Mucosa of rectum (tissue), 2 donors: ENCODE results near the gene PLA2G15.

Source experiments
- H3K27ac ChIP-seq, 2 donors: one replicate each; pipeline ENCODE4 v1.7.0; 2013; ENCODE audit warnings: inconsistent platforms in 2 of 2, low read depth in 2 of 2, low read length in 2 of 2
- H3K27me3 ChIP-seq, 2 donors: one replicate each; pipeline ENCODE4 v1.7.0; 2013; ENCODE audit warnings: low read length in 2 of 2; ENCODE audit not compliant: control insufficient read depth in 2 of 2, insufficient read depth in 2 of 2
- H3K36me3 ChIP-seq, 2 donors: one replicate each; pipeline ENCODE4 v1.7.0; 2013; ENCODE audit warnings: low read length in 2 of 2; ENCODE audit not compliant: control insufficient read depth in 2 of 2, insufficient read depth in 2 of 2
- H3K4me1 ChIP-seq, 2 donors: one replicate each; pipeline ENCODE4 v1.7.0; 2013; ENCODE audit warnings: low read length in 2 of 2, mild to moderate bottlenecking in 1 of 2; ENCODE audit not compliant: control insufficient read depth in 2 of 2, insufficient read depth in 2 of 2
- H3K4me3 ChIP-seq, 2 donors: one replicate each; pipeline ENCODE4 v1.7.0; 2013; ENCODE audit warnings: low read length in 2 of 2
- H3K9ac ChIP-seq, 2 donors: one replicate each; pipeline ENCODE4 v1.7.0; 2013; ENCODE audit warnings: low read length in 2 of 2, low read depth in 1 of 2, mild to moderate bottlenecking in 1 of 2
- H3K9me3 ChIP-seq, 2 donors: one replicate each; pipeline ENCODE4 v1.7.0; 2013; ENCODE audit warnings: low read length in 2 of 2; ENCODE audit not compliant: control insufficient read depth in 2 of 2
- donor health status: healthy.
- donor health status: Normal muscosa, but diverticular disease.

Gene PLA2G15

GRCh38 chr16:68237243-68238028 lies 7.7 kb upstream of the PLA2G15 start:
- Histone ChIP-seq H3K4me1 (peaks cover 28 to 38% of the 10 kb centered on the region in 2 donors), H3K27me3 (no peaks in the 10 kb centered on the region), H3K9ac (peak overlapping the region; percentile 87 to 95), H3K27ac (peak overlapping the region; percentile 92 to 96), H3K9me3 (no peaks in the 10 kb centered on the region), H3K36me3 (peaks cover 6 to 9% of the 10 kb centered on the region in 2 donors), H3K4me3 (peak overlapping the region; percentile 70 to 83)

GRCh38 chr16:68238029-68238345 lies 7.2 kb upstream of the PLA2G15 start:
- peak overlapping the region; percentile 91 to 96 for H3K27ac ChIP-seq
- H3K27me3 ChIP-seq: no peaks in the 10 kb centered on the region
- H3K9me3 ChIP-seq: no peaks in the 10 kb centered on the region
- H3K4me1 ChIP-seq: peaks cover 27 to 35% of the 10 kb centered on the region in 2 donors
- peak overlapping the region; percentile 70 to 83 for H3K4me3 ChIP-seq
- H3K9ac ChIP-seq: peak overlapping the region; percentile 82 to 93
- H3K36me3 ChIP-seq: peaks cover 3 to 6% of the 10 kb centered on the region in 2 donors

GRCh38 chr16:68242085-68242484 lies 3.1 kb upstream of the PLA2G15 start:
- no peak overlapping the region for H3K27ac ChIP-seq
- H3K9ac ChIP-seq: no peak overlapping the region
- no peaks in the 10 kb centered on the region for H3K36me3 ChIP-seq
- no peak overlapping the region for H3K4me3 ChIP-seq
- no peaks in the 10 kb centered on the region for H3K9me3 ChIP-seq
- H3K4me1 ChIP-seq: peaks cover 22 to 30% of the 10 kb centered on the region in 2 donors
- H3K27me3 ChIP-seq: no peaks in the 10 kb centered on the region

GRCh38 chr16:68242926-68243858 lies 2.0 kb upstream of the PLA2G15 start:
- Histone ChIP-seq H3K27me3 (no peaks in the 10 kb centered on the region), H3K4me3 (no peak overlapping the region), H3K9ac (no peak overlapping the region), H3K36me3 (no peaks in the 10 kb centered on the region), H3K27ac (no peak overlapping the region), H3K9me3 (no peaks in the 10 kb centered on the region), H3K4me1 (peaks cover 23 to 34% of the 10 kb centered on the region in 2 donors)

GRCh38 chr16:68244481-68244902 lies 681 bp upstream of the PLA2G15 start:
- Histone ChIP-seq H3K4me3 (peak overlapping the region; percentile 85 to 98), H3K27ac (peak overlapping the region; percentile 19 to 42), H3K9me3 (no peaks in the 10 kb centered on the region), H3K9ac (peak overlapping the region; percentile 89 to 90), H3K27me3 (no peaks in the 10 kb centered on the region), H3K36me3 (no peaks in the 10 kb centered on the region), H3K4me1 (peaks cover 23 to 31% of the 10 kb centered on the region in 2 donors)

- Histone ChIP-seq H3K27ac (peak overlapping the region in 1 of 2 donors; percentile 46), H3K4me1 (peaks cover 23 to 26% of the 10 kb centered on the region in 2 donors), H3K36me3 (peaks cover 0 to 5% of the 10 kb centered on the region in 2 donors), H3K9me3 (no peaks in the 10 kb centered on the region), H3K9ac (peak overlapping the region in 1 of 2 donors; percentile 68), H3K4me3 (peak overlapping the region; percentile 91 to 98), H3K27me3 (no peaks in the 10 kb centered on the region)
Observed at GRCh38 chr16:68246121-68246520, 948 bp downstream of the PLA2G15 start.

GRCh38 chr16:68246666-68247065 lies 1.5 kb downstream of the PLA2G15 start:
- H3K9ac ChIP-seq: peak overlapping the region in 1 of 2 donors; percentile 8

GRCh38 chr16:68247400-68247799 lies 2.2 kb downstream of the PLA2G15 start:
- H3K27ac ChIP-seq: peak overlapping the region in 1 of 2 donors; percentile 27
- H3K27me3 ChIP-seq: no peaks in the 10 kb centered on the region
- H3K4me3 ChIP-seq: peak overlapping the region in 1 of 2 donors; percentile 9
- H3K4me1 ChIP-seq: peaks cover 23 to 26% of the 10 kb centered on the region in 2 donors
- peak overlapping the region in 1 of 2 donors; percentile 8 for H3K9ac ChIP-seq
- H3K9me3 ChIP-seq: no peaks in the 10 kb centered on the region
- H3K36me3 ChIP-seq: peaks cover 6 to 7% of the 10 kb centered on the region in 2 donors

More at GRCh38 chr16:68246666-68247065, 1.5 kb downstream of the PLA2G15 start:
- Histone ChIP-seq H3K27ac (peak overlapping the region in 1 of 2 donors; percentile 6), H3K9me3 (no peaks in the 10 kb centered on the region), H3K4me3 (peak overlapping the region in 1 of 2 donors; percentile 9), H3K27me3 (no peaks in the 10 kb centered on the region), H3K4me1 (peaks cover 23 to 26% of the 10 kb centered on the region in 2 donors), H3K36me3 (peaks cover 0 to 6% of the 10 kb centered on the region in 2 donors)

- Histone ChIP-seq H3K4me3 (no peak overlapping the region), H3K27me3 (no peaks in the 10 kb centered on the region), H3K9ac (no peak overlapping the region), H3K36me3 (peaks cover 6 to 8% of the 10 kb centered on the region in 2 donors), H3K4me1 (peaks cover 23 to 26% of the 10 kb centered on the region in 2 donors), H3K27ac (peak overlapping the region in 1 of 2 donors; percentile 27), H3K9me3 (no peaks in the 10 kb centered on the region)
Observed at GRCh38 chr16:68247932-68248331, 2.8 kb downstream of the PLA2G15 start.
